Suprapubic skin (tissue), 3 donors: ENCODE data around the gene MARCHF3.

ENCODE experiments used
- EP300 ChIP-seq: sonication (generic); formaldehyde crosslinking; IDR thresholded peaks from one replicate; pipeline ENCODE4 v1.6.1; 2017; ENCODE audit warnings: antibody characterized with exemption
- POLR2A ChIP-seq, 2 donors: fragments of 450-650 bp; IDR thresholded peaks; one replicate each; pipeline ENCODE4 v1.6.1; 2017; ENCODE audit warnings: antibody characterized with exemption in 2 of 2, mild to moderate bottlenecking in 2 of 2, moderate library complexity in 2 of 2
- TF ChIP-seq, protein P1 (sequence below), 2 donors: fragments of 200-600 bp in 1 of 2; fragments of 450-650 bp in 1 of 2; sonication (generic) in 1 of 2; IDR thresholded peaks; one replicate each; pipeline ENCODE4 v1.5.1; 2016 to 2019; ENCODE audit warnings: antibody characterized with exemption in 2 of 2, mild to moderate bottlenecking in 1 of 2, moderate library complexity in 1 of 2

DNA sequence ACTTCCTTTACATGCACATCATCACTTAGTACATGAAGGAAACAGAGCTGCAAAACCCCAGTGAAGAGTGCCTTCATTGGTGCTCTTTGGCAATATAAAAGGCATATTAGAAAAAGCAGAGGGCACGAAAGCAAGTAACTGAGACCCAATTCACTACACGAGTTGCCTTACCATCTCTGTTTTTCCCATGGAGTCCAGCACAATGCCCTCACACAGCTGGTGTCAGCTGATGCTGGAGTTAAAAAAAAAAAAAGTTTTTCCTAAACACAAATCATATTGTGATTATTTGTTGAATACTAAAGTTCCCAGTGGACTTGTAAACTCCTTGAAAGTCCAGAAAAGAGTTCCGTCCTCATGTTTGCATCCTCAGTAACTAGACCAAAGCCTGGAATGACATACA lies 25.6 kb downstream of the MARCHF3 start:
- TF ChIP-seq, protein P1, sequence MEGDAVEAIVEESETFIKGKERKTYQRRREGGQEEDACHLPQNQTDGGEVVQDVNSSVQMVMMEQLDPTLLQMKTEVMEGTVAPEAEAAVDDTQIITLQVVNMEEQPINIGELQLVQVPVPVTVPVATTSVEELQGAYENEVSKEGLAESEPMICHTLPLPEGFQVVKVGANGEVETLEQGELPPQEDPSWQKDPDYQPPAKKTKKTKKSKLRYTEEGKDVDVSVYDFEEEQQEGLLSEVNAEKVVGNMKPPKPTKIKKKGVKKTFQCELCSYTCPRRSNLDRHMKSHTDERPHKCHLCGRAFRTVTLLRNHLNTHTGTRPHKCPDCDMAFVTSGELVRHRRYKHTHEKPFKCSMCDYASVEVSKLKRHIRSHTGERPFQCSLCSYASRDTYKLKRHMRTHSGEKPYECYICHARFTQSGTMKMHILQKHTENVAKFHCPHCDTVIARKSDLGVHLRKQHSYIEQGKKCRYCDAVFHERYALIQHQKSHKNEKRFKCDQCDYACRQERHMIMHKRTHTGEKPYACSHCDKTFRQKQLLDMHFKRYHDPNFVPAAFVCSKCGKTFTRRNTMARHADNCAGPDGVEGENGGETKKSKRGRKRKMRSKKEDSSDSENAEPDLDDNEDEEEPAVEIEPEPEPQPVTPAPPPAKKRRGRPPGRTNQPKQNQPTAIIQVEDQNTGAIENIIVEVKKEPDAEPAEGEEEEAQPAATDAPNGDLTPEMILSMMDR (IDR thresholded peaks at IDR 0.05), result no peak
- no peak for TF ChIP-seq POLR2A (IDR thresholded peaks at IDR 0.05)
- no peak for TF ChIP-seq EP300
